OCI-LY7 (cell line): Measurements from ENCODE around the gene LMTK3.

Source experiments
- CTCF ChIP-seq: fragments of 200-600 bp; sonication (generic); conservative IDR thresholded peaks from 2 replicates; pipeline ENCODE4 v1.5.1; 2014; ENCODE audit warnings: mild to moderate bottlenecking, antibody characterized with exemption, low read length, moderate library complexity, mixed read lengths
- EZH2phosphoT487 ChIP-seq: fragments of 200-600 bp; sonication (generic); IDR thresholded peaks from 2 replicates; pipeline ENCODE4 v1.6.1; 2018; ENCODE audit warnings: low read depth, borderline replicate concordance, mild to moderate bottlenecking, mixed run types, antibody characterized with exemption, low read length, moderate library complexity, mixed read lengths

- TF ChIP-seq CTCF (no peak), EZH2phosphoT487 (no peak)
Observed at GRCh38 chr19:48514123-48514458, 2.5 kb upstream of the LMTK3 start.
